Smooth muscle cell (in vitro differentiated cells): ENCODE results near the gene LIPE. TPM values are rescaled to one million over a fixed set of nuclear protein-coding genes. Genes with fewer than 3 reads are reported as not detected.
"Not testable (repeated sequence)": the region's sequence is repeated elsewhere in the genome, so short reads cannot be mapped to it uniquely, and the experiment has no call there.

ENCODE experiments used
- DNase-seq: peaks from one replicate; lab custom pipeline; 2025; ENCODE audit not compliant: unreplicated experiment; lab: John Stamatoyannopoulos, UW
- H2AFZ ChIP-seq: fragments of 200-600 bp; sonication (generic); 2 replicates; pipeline ENCODE4 v1.6.0; 2016; ENCODE audit warnings: antibody characterized with exemption, low read depth, mild to moderate bottlenecking
- H3F3A ChIP-seq: fragments of 200-600 bp; sonication (generic); 2 replicates; pipeline ENCODE4 v1.6.0; 2017; ENCODE audit warnings: antibody characterized with exemption, low read depth
- H3K27ac ChIP-seq: fragments of 200-600 bp; sonication (generic); 2 replicates; pipeline ENCODE4 v1.5.1; 2016; ENCODE audit warnings: low read depth, mild to moderate bottlenecking
- H3K27me3 ChIP-seq: fragments of 200-600 bp; sonication (generic); 2 replicates; pipeline ENCODE4 v1.6.1; 2016; ENCODE audit warnings: low read depth, mild to moderate bottlenecking
- H3K36me3 ChIP-seq: fragments of 200-600 bp; sonication (generic); 2 replicates; pipeline ENCODE4 v1.5.1; 2016; ENCODE audit warnings: low read depth
- H3K4me1 ChIP-seq: fragments of 200-600 bp; sonication (generic); 2 replicates; pipeline ENCODE4 v1.5.1; 2016; ENCODE audit warnings: low read depth
- H3K4me2 ChIP-seq: fragments of 200-600 bp; sonication (generic); 2 replicates; pipeline ENCODE4 v1.6.0; 2016; ENCODE audit warnings: mild to moderate bottlenecking
- H3K4me3 ChIP-seq: fragments of 200-600 bp; sonication (generic); 2 replicates; pipeline ENCODE4 v1.5.1; 2016; ENCODE audit warnings: mild to moderate bottlenecking
- H3K79me2 ChIP-seq: fragments of 200-600 bp; sonication (generic); 2 replicates; pipeline ENCODE4 v1.6.0; 2016; ENCODE audit warnings: low read depth, mild to moderate bottlenecking
- H3K9ac ChIP-seq: fragments of 200-600 bp; sonication (generic); 2 replicates; pipeline ENCODE4 v1.6.0; 2016; ENCODE audit warnings: low read depth
- H3K9me3 ChIP-seq: fragments of 200-600 bp; sonication (generic); replicated peaks from 2 replicates; pipeline ENCODE4 v1.5.1; 2016; ENCODE audit warnings: low read depth
- H4K20me1 ChIP-seq: fragments of 200-600 bp; sonication (generic); 2 replicates; pipeline ENCODE4 v1.6.0; 2016; ENCODE audit warnings: low read depth
- WGBS: methylation state at CpG from one replicate; pipeline ENCODE4 v1.1.7; 2016; ENCODE audit warnings: low lambda C conversion rate; 5-methylcytosine and 5-hydroxymethylcytosine counted together
- polyA plus RNA-seq: library from polyadenylated mRNA; unstranded; fragments of >200 nt; fragmentation: Nextera tagmentation; extraction: Ambion mirVana; gene quantifications from 2 replicates; pipeline ENCODE4 v1.2.1, GENCODE V29; 2016
- total RNA-seq: library from RNA; depleted of rRNA; stranded (reverse); fragments of >200 nt; gene quantifications from 2 replicates; pipeline ENCODE4 v1.2.3, GENCODE V29; 2014
- TF ChIP-seq, protein P1 (sequence below): fragments of 200-600 bp; sonication (generic); IDR thresholded peaks from 2 replicates; pipeline ENCODE4 v1.5.1; 2017; ENCODE audit warnings: borderline replicate concordance, mild to moderate bottlenecking, antibody characterized with exemption; ENCODE audit not compliant: insufficient read depth, poor library complexity, severe bottlenecking

The LIPE gene
- total and polyA plus RNA-seq, 2 experiments from 2014 or later: 8.4 to 9.2 TPM

DNA sequence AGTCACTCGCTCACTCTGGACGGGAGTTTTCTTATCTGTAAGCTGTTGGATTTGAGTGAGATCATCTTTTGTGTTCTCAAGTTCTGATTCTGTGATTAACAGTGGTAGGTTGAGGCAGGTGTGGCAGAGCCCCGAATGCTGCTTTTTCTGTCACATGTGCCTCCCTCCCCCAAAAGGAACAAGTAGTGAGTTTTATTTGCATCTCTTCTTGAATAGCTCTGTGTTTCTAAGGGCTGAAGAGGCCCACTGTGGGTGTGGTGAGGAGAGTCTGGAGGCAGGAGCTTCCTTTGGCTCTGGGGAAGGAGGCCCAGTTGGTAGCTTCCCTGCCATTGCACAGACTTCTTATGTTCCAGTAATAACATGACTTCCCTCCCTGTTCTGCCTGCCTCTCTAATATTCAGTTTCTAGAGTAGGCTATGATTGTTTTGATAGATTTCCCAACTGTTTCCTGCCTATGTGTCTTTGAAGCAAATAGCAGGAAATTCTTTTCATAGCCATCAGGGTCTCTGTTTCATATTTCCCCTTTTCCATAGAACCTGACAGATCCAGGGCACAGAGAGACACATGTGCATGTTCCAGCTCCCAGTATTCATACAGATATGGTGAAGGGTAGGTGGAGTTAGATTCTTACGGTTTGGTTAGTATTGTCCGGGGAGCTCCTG is 39.5 kb upstream of the LIPE start:
- H3K9me3 ChIP-seq: no peaks in the 10 kb centered on the region
- peaks cover 11% of the 10 kb centered on the region for H3F3A ChIP-seq
- no peak overlapping the region for H3K9ac ChIP-seq
- TF ChIP-seq, protein P1, sequence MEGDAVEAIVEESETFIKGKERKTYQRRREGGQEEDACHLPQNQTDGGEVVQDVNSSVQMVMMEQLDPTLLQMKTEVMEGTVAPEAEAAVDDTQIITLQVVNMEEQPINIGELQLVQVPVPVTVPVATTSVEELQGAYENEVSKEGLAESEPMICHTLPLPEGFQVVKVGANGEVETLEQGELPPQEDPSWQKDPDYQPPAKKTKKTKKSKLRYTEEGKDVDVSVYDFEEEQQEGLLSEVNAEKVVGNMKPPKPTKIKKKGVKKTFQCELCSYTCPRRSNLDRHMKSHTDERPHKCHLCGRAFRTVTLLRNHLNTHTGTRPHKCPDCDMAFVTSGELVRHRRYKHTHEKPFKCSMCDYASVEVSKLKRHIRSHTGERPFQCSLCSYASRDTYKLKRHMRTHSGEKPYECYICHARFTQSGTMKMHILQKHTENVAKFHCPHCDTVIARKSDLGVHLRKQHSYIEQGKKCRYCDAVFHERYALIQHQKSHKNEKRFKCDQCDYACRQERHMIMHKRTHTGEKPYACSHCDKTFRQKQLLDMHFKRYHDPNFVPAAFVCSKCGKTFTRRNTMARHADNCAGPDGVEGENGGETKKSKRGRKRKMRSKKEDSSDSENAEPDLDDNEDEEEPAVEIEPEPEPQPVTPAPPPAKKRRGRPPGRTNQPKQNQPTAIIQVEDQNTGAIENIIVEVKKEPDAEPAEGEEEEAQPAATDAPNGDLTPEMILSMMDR: no peak
- H4K20me1 ChIP-seq: peaks cover 8% of the 10 kb centered on the region
- peak overlapping the region; percentile 29 for H3K4me2 ChIP-seq
- WGBS: 64% methylated on average over 5 of the region's 5 CpGs
- no peak overlapping the region for H2AFZ ChIP-seq
- no peak for DNase-seq
- H3K79me2 ChIP-seq: no peaks in the 10 kb centered on the region
- H3K27ac ChIP-seq: peak overlapping the region; percentile 51
- H3K4me1 ChIP-seq: peaks cover 8% of the 10 kb centered on the region
- H3K27me3 ChIP-seq: no peaks in the 10 kb centered on the region
- no peak overlapping the region for H3K4me3 ChIP-seq
- H3K36me3 ChIP-seq: no peaks in the 10 kb centered on the region

DNA sequence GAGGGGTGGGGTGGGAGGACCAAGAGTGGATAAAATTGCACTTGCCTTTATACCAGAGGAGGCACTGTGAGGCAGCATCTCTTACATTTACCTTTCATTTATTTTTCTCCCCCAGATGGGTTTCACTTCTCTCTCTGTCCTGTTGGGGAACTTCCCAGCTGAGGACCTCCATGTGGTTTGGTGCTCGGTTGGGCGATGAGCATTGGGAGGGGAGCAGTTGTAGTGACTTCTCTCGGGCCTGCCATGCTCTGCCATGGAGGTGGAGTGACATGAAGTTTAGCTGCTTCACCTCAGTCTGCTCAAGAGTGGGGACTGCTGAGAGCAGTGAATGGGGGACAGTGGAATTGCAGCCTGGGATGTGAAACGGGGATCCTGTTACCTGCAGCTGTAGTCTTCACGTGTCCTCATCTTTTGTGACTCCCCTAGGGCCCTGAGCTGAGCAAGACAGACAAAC is 38.7 kb upstream of the LIPE start:
- Histone ChIP-seq H3K27me3 (no peaks in the 10 kb centered on the region), H3K9ac (no peak overlapping the region), H3K4me3 (no peak overlapping the region), H3K36me3 (no peaks in the 10 kb centered on the region), H4K20me1 (peaks cover 8% of the 10 kb centered on the region), H3F3A (peaks cover 11% of the 10 kb centered on the region), H3K27ac (peak overlapping the region; percentile 51), H3K9me3 (no peaks in the 10 kb centered on the region), H2AFZ (no peak overlapping the region), H3K79me2 (no peaks in the 10 kb centered on the region), H3K4me2 (no peak overlapping the region), H3K4me1 (peaks cover 8% of the 10 kb centered on the region)
- DNase-seq: no peak
- 93% methylated on average over 5 of the region's 5 CpGs for WGBS
- TF ChIP-seq, protein P1: no peak

DNA sequence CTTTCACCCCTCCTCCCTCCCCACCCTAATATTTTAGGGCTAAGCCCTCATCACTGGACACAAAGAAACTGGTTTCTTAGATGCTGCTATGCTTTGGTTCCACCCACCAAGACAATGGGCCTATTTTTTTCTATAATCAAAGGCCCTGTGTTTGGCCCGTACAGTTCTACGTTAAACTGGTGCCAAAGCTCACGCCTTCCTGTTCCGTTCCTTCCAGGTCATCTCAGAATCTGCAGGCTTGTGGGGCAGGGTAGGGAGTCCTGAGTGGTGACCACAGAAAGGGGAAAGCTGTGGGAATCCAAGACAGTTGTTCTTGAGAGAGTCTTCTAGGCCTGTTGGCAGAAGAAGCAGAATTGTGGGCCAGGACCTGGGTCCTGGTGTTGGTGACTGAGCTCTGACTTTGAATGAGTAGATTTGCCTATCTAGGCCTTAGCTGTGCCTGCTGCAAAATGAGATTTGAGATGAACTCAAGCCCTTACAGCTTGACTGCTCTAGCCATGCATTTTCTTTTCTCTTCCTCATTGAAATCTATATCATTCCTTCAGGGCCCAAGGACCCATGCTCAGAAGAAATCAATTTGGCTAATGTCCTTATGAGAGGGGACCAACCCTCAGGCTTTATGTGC is 34.6 kb upstream of the LIPE start:
- Histone ChIP-seq H3K27me3 (no peaks in the 10 kb centered on the region), H3K4me2 (no peak overlapping the region), H3K79me2 (no peaks in the 10 kb centered on the region), H3K4me1 (peaks cover 6% of the 10 kb centered on the region), H2AFZ (no peak overlapping the region), H3K4me3 (no peak overlapping the region), H3K9me3 (no peaks in the 10 kb centered on the region), H4K20me1 (no peaks in the 10 kb centered on the region), H3K27ac (no peak overlapping the region), H3K9ac (no peak overlapping the region), H3K36me3 (no peaks in the 10 kb centered on the region), H3F3A (peaks cover 2% of the 10 kb centered on the region)
- no peak for DNase-seq
- 96% methylated on average over 4 of the region's 4 CpGs for WGBS
- TF ChIP-seq, protein P1: no peak

DNA sequence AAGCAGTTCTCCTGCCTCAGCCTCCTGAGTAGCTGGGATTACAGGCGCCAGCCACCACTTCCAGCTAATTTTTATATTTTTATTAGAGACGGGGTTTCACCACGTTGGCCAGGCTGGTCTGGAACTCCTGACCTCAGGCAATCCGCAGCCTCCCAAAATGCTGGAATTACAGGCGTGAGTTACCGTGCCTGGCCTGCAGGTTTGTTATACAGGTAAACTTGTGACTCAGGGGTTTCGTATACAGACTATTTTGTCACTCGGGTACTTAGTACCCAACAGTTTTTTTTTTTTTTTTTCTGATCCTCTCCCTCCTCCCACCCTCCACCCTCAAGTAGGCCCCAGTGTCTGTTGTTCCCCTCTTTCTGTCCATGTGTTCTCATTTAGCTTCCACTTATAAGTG is 34.0 kb upstream of the LIPE start:
- H3K4me1 ChIP-seq, DNase-seq, H3F3A ChIP-seq, H3K9ac ChIP-seq, H4K20me1 ChIP-seq, H3K36me3 ChIP-seq, H3K27me3 ChIP-seq, H3K9me3 ChIP-seq, H2AFZ ChIP-seq, H3K27ac ChIP-seq, H3K4me2 ChIP-seq, H3K79me2 ChIP-seq, H3K4me3 ChIP-seq: not testable (repeated sequence)
- 86% methylated on average over 8 of the region's 8 CpGs for WGBS
